ENCODE measurements around the gene MACC1.

MACC1 gene, protein sequence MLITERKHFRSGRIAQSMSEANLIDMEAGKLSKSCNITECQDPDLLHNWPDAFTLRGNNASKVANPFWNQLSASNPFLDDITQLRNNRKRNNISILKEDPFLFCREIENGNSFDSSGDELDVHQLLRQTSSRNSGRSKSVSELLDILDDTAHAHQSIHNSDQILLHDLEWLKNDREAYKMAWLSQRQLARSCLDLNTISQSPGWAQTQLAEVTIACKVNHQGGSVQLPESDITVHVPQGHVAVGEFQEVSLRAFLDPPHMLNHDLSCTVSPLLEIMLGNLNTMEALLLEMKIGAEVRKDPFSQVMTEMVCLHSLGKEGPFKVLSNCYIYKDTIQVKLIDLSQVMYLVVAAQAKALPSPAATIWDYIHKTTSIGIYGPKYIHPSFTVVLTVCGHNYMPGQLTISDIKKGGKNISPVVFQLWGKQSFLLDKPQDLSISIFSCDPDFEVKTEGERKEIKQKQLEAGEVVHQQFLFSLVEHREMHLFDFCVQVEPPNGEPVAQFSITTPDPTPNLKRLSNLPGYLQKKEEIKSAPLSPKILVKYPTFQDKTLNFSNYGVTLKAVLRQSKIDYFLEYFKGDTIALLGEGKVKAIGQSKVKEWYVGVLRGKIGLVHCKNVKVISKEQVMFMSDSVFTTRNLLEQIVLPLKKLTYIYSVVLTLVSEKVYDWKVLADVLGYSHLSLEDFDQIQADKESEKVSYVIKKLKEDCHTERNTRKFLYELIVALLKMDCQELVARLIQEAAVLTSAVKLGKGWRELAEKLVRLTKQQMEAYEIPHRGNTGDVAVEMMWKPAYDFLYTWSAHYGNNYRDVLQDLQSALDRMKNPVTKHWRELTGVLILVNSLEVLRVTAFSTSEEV

DNA sequence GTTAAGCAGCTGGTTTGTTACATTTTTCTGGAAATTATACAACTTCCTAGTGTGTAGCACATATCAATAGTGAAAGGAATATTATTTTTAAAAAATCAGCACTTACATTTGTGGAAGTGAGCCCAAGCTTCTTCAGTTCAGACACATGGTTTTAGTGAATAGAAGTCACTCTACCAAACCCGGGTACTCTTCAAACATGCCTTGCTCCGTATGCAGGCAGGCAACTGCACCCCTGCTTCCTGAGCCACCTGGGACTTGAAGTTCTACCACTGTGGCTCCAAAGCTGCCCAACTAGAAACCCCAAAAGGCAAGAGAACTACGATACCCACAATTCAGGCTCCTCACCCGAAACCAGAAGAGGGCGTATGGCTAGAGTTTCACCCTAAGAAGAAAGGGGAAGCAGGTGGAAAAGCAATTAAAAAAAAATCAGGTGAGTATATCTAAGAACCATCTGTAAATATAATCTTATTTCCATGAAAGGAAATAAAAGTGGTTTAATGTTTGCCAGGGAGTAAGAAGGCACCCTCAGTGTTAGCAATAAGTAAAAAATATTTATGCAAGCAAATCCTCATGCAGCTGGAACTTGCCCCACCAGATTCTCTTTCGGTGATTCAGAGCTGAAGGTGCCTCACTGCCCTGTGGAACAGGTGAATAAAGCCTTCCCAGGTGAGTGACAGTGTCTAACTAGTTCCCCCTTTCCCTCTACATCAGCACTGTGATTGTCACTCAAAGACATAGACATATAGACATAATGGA is at the start of gene MACC1:
TSS of gene MACC1 (minus strand) at position 192 of the 756 bp plus-strand sequence. CDS start 55,522 bp downstream, outside the sequence.
- peak within 1 kb of the TSS; percentile 90 to 91 for H3K27ac ChIP-seq (ENCODE audit: low read depth in 2 of 2, low read length in 2 of 2)

DNA sequence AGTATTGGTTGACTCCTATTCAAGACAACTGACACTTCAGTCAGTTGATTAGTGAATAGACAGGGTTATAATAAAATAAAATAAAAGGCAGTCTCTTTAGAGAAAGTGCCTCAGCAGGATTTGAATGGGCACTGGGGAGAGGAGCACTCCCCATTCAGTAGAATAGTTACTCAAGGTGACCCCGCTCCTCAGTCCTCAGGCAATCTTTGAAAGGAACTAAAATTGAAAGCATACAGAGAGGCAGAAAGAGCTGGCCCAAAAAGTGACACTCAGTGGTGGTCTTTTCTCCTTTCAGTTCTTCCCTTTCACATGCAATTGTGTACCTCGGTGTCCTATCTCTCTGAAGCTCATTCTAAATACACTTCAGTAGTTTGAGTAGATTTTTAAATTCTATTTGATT is 47.4 kb upstream of the MACC1 start:
- H3K27me3 ChIP-seq (ENCODE audit: control insufficient read depth in 2 of 2, insufficient read depth in 2 of 2, low read length in 2 of 2) = no peaks in the 10 kb centered on the region
- no peaks in the 10 kb centered on the region for H3K9me3 ChIP-seq (ENCODE audit: control insufficient read depth in 2 of 2, low read length in 2 of 2)
- no peak overlapping the region for H3K4me3 ChIP-seq (ENCODE audit: low read length in 2 of 2)
- no peak overlapping the region for H3K27ac ChIP-seq (ENCODE audit: low read depth in 2 of 2, low read length in 2 of 2)
- H3K36me3 ChIP-seq (ENCODE audit: control insufficient read depth in 2 of 2, insufficient read depth in 2 of 2, low read length in 2 of 2) = no peaks in the 10 kb centered on the region
- H3K9ac ChIP-seq (ENCODE audit: low read depth in 1 of 2, low read length in 2 of 2) = no peak overlapping the region
- H3K4me1 ChIP-seq (ENCODE audit: control insufficient read depth in 2 of 2, insufficient read depth in 2 of 2, low read length in 2 of 2) = no peaks in the 10 kb centered on the region

More for the DNA sequence above, at the start of gene MACC1:
- no peaks in the 10 kb centered on the region for H3K27me3 ChIP-seq (ENCODE audit: control insufficient read depth in 2 of 2, insufficient read depth in 2 of 2, low read length in 2 of 2)
- no peaks in the 10 kb centered on the region for H3K9me3 ChIP-seq (ENCODE audit: control insufficient read depth in 2 of 2, low read length in 2 of 2)
- H3K4me3 ChIP-seq (ENCODE audit: low read length in 2 of 2) = peak within 1 kb of the TSS; percentile 58 to 74
- peak within 1 kb of the TSS; percentile 54 to 66 for H3K9ac ChIP-seq (ENCODE audit: low read depth in 1 of 2, low read length in 2 of 2)
- no peaks in the 10 kb centered on the region for H3K36me3 ChIP-seq (ENCODE audit: control insufficient read depth in 2 of 2, insufficient read depth in 2 of 2, low read length in 2 of 2)
- H3K4me1 ChIP-seq (ENCODE audit: control insufficient read depth in 2 of 2, insufficient read depth in 2 of 2, low read length in 2 of 2) = peaks cover 22 to 38% of the 10 kb centered on the region in 2 donors

DNA sequence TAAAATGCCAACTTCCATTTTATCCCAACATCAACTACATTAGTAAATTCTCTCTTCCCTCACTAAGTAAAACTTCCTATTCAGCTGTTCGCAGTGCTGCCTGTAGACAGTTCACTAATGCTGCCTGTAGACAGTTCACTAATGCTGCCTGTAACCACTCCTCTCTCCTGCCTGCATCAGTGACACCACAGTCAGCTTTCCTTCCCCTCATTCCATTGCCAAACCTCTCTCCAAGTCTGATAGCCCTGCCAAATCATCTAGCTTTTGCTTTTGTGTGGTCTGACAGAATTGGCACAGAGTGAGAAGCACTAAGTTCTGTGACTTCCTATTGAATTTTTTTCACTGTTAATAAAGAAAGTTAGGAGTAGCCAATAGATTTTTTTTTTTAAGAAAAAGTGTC is 43.0 kb upstream of the MACC1 start:
- no peak overlapping the region for H3K4me3 ChIP-seq (ENCODE audit: low read length in 2 of 2)
- no peaks in the 10 kb centered on the region for H3K4me1 ChIP-seq (ENCODE audit: control insufficient read depth in 2 of 2, insufficient read depth in 2 of 2, low read length in 2 of 2)
- H3K27ac ChIP-seq (ENCODE audit: low read depth in 2 of 2, low read length in 2 of 2) = no peak overlapping the region
- no peaks in the 10 kb centered on the region for H3K27me3 ChIP-seq (ENCODE audit: control insufficient read depth in 2 of 2, insufficient read depth in 2 of 2, low read length in 2 of 2)
- H3K36me3 ChIP-seq (ENCODE audit: control insufficient read depth in 2 of 2, insufficient read depth in 2 of 2, low read length in 2 of 2) = no peaks in the 10 kb centered on the region
- no peak overlapping the region for H3K9ac ChIP-seq (ENCODE audit: low read depth in 1 of 2, low read length in 2 of 2)
- no peaks in the 10 kb centered on the region for H3K9me3 ChIP-seq (ENCODE audit: control insufficient read depth in 2 of 2, low read length in 2 of 2)

DNA sequence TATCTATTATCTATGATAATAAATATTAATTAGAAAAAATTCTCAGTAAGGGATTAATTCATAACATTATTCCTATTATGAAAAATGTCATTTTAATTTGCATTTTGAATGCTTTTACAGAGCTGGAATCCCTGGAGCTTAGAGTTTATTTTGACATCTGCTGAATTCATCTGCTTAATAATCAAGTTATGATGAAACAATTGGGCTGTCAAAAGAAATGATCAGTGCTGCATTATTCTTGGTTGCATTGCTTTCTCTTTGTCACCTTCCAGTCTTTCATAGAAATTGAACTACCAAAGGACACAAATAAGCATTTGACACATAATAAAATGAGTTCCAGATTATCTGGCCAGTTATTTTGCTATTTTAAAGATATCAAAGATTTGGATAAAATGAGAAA is 40.0 kb upstream of the MACC1 start:
- no peaks in the 10 kb centered on the region for H3K9me3 ChIP-seq (ENCODE audit: control insufficient read depth in 2 of 2, low read length in 2 of 2)
- no peaks in the 10 kb centered on the region for H3K27me3 ChIP-seq (ENCODE audit: control insufficient read depth in 2 of 2, insufficient read depth in 2 of 2, low read length in 2 of 2)
- no peak overlapping the region for H3K9ac ChIP-seq (ENCODE audit: low read depth in 1 of 2, low read length in 2 of 2)
- no peaks in the 10 kb centered on the region for H3K36me3 ChIP-seq (ENCODE audit: control insufficient read depth in 2 of 2, insufficient read depth in 2 of 2, low read length in 2 of 2)
- H3K4me3 ChIP-seq (ENCODE audit: low read length in 2 of 2) = no peak overlapping the region
- H3K27ac ChIP-seq (ENCODE audit: low read depth in 2 of 2, low read length in 2 of 2) = no peak overlapping the region
- H3K4me1 ChIP-seq (ENCODE audit: control insufficient read depth in 2 of 2, insufficient read depth in 2 of 2, low read length in 2 of 2) = no peaks in the 10 kb centered on the region

DNA sequence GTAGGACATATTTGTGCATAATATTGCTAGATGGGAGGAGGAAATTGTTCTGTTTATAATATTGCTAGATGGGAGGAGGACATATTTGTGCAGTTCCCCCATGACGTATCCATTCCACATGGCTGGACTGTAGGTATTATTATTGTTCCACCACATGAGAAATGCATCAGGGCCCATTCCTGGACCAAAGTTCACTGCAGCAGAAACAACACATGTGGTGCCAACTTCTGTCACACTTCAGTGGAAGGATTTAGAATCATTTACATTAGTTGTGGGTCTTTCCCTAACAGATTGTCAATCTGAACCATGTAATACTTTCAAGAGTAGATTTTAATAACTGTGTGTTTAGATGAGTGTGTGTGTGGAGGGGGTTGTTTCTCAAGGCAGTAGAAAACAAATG is 32.7 kb upstream of the MACC1 start:
- Histone ChIP-seq H3K4me3 (ENCODE audit: low read length in 2 of 2) (no peak overlapping the region), H3K9me3 (ENCODE audit: control insufficient read depth in 2 of 2, low read length in 2 of 2) (no peaks in the 10 kb centered on the region)

DNA sequence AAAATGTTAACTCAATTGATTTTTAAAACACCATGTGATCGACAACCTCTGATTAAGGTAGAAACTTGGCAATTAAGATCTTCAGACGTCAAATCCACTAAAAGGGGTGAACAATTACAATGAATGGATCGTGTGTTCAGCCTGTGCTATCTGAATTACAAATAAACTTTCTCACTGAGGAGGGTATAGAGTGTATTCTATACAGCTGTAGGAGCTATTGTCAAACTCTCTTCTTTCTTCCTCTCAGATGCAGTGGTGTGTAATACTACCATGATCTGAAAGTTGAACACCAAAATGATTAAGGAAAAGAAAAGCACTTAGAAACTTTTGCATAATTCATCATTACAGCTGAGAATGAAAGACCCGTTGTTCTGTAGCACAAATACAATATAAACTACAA is 32.2 kb upstream of the MACC1 start:
- H3K27me3 ChIP-seq (ENCODE audit: control insufficient read depth in 2 of 2, insufficient read depth in 2 of 2, low read length in 2 of 2) = no peaks in the 10 kb centered on the region
- H3K9ac ChIP-seq (ENCODE audit: low read depth in 1 of 2, low read length in 2 of 2) = no peak overlapping the region
- H3K36me3 ChIP-seq (ENCODE audit: control insufficient read depth in 2 of 2, insufficient read depth in 2 of 2, low read length in 2 of 2) = no peaks in the 10 kb centered on the region
- H3K4me1 ChIP-seq (ENCODE audit: control insufficient read depth in 2 of 2, insufficient read depth in 2 of 2, low read length in 2 of 2) = no peaks in the 10 kb centered on the region
- H3K4me3 ChIP-seq (ENCODE audit: low read length in 2 of 2) = no peak overlapping the region
- no peaks in the 10 kb centered on the region for H3K9me3 ChIP-seq (ENCODE audit: control insufficient read depth in 2 of 2, low read length in 2 of 2)
- H3K27ac ChIP-seq (ENCODE audit: low read depth in 2 of 2, low read length in 2 of 2) = no peak overlapping the region

More for the DNA sequence above, 32.7 kb upstream of the MACC1 start:
- Histone ChIP-seq H3K4me1 (ENCODE audit: control insufficient read depth in 2 of 2, insufficient read depth in 2 of 2, low read length in 2 of 2) (no peaks in the 10 kb centered on the region), H3K36me3 (ENCODE audit: control insufficient read depth in 2 of 2, insufficient read depth in 2 of 2, low read length in 2 of 2) (no peaks in the 10 kb centered on the region), H3K27ac (ENCODE audit: low read depth in 2 of 2, low read length in 2 of 2) (no peak overlapping the region), H3K9ac (ENCODE audit: low read depth in 1 of 2, low read length in 2 of 2) (no peak overlapping the region), H3K27me3 (ENCODE audit: control insufficient read depth in 2 of 2, insufficient read depth in 2 of 2, low read length in 2 of 2) (no peaks in the 10 kb centered on the region)

DNA sequence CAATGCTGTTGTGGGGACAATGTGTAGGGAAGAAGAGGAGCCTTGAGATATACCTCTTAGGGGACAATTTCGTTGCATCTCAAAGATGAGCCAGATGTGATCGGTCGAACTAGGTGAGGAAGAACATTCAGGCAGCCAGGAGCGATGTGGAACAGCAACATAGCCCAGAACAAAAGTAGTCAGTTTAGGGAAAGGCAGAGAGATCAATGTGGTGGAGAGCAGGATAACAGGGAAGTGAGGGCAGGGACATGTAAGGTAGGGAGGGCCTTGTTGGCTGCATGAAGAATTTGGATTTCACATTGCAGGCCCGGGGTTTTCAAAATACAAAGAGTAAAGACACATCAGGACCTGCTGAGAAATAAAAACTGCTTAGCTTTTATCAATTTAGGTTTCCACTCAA is 29.1 kb upstream of the MACC1 start:
- Histone ChIP-seq H3K27ac (ENCODE audit: low read depth in 2 of 2, low read length in 2 of 2) (no peak overlapping the region), H3K4me1 (ENCODE audit: control insufficient read depth in 2 of 2, insufficient read depth in 2 of 2, low read length in 2 of 2) (no peaks in the 10 kb centered on the region), H3K9me3 (ENCODE audit: control insufficient read depth in 2 of 2, low read length in 2 of 2) (no peaks in the 10 kb centered on the region), H3K4me3 (ENCODE audit: low read length in 2 of 2) (no peak overlapping the region), H3K27me3 (ENCODE audit: control insufficient read depth in 2 of 2, insufficient read depth in 2 of 2, low read length in 2 of 2) (no peaks in the 10 kb centered on the region), H3K9ac (ENCODE audit: low read depth in 1 of 2, low read length in 2 of 2) (no peak overlapping the region), H3K36me3 (ENCODE audit: control insufficient read depth in 2 of 2, insufficient read depth in 2 of 2, low read length in 2 of 2) (no peaks in the 10 kb centered on the region)

DNA sequence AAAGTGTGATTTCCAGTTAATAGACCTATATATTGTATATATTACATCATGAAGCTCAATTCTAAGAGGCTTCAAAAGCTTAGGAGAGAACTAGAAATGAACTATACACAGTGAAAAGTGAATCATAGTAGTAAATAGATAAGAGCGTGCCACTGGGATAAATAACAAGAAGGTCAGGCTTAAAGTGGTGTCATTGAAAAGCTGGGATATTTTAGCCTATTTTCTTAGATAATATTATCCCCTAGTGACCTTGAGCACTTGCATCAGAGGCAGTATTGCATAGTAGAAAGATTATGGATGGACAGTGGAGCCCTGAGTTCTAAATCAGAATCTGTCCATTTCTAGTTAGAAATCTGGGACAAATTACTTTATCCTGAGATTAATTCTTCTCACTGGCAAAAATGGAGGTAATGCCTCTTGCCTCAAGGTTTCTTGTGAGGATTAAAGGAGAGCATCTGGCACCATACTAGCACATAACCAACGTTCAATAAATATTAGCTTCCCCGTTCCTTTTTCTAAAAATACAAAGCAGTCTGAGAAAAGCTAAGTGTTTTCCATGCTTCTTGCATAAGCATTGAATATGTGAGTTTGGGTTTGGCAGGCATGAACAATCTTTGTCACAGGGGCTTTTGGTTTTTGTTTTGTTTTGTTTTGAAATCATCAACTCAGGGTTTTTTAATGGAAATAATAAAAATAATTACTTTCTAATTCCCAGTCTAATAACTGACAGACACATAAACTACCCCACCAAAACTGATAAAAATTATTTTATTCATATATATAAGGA is 27.3 kb upstream of the MACC1 start:
- Histone ChIP-seq H3K9me3 (ENCODE audit: control insufficient read depth in 2 of 2, low read length in 2 of 2) (no peaks in the 10 kb centered on the region), H3K27me3 (ENCODE audit: control insufficient read depth in 2 of 2, insufficient read depth in 2 of 2, low read length in 2 of 2) (no peaks in the 10 kb centered on the region), H3K4me3 (ENCODE audit: low read length in 2 of 2) (no peak overlapping the region), H3K27ac (ENCODE audit: low read depth in 2 of 2, low read length in 2 of 2) (no peak overlapping the region), H3K4me1 (ENCODE audit: control insufficient read depth in 2 of 2, insufficient read depth in 2 of 2, low read length in 2 of 2) (peaks cover 0 to 5% of the 10 kb centered on the region in 2 donors), H3K9ac (ENCODE audit: low read depth in 1 of 2, low read length in 2 of 2) (no peak overlapping the region), H3K36me3 (ENCODE audit: control insufficient read depth in 2 of 2, insufficient read depth in 2 of 2, low read length in 2 of 2) (no peaks in the 10 kb centered on the region)

DNA sequence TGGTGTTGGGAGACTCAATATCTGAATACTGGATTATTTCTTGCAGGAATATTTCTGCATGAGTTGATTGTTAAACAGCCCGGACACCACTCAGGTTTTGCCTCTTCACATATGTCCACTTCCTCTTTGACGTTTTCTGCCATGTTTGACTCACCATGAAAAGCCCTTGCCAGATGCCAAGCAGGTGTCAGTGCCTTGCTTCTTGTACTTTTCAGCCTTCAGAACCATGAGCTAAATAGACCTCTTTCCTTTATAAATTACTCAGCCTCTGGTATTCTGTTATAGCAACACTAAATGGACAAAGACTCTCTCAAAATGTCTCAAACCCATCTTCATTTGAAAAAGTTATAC is 24.7 kb upstream of the MACC1 start:
- H3K27ac ChIP-seq (ENCODE audit: low read depth in 2 of 2, low read length in 2 of 2) = no peak overlapping the region
- H3K27me3 ChIP-seq (ENCODE audit: control insufficient read depth in 2 of 2, insufficient read depth in 2 of 2, low read length in 2 of 2) = no peaks in the 10 kb centered on the region
- H3K4me3 ChIP-seq (ENCODE audit: low read length in 2 of 2) = no peak overlapping the region
- no peaks in the 10 kb centered on the region for H3K9me3 ChIP-seq (ENCODE audit: control insufficient read depth in 2 of 2, low read length in 2 of 2)
- H3K4me1 ChIP-seq (ENCODE audit: control insufficient read depth in 2 of 2, insufficient read depth in 2 of 2, low read length in 2 of 2) = peaks cover 0 to 5% of the 10 kb centered on the region in 2 donors
- no peak overlapping the region for H3K9ac ChIP-seq (ENCODE audit: low read depth in 1 of 2, low read length in 2 of 2)
- H3K36me3 ChIP-seq (ENCODE audit: control insufficient read depth in 2 of 2, insufficient read depth in 2 of 2, low read length in 2 of 2) = no peaks in the 10 kb centered on the region
